HTERT RPE-1 (cell line): ENCODE measurements around the gene DGKI.
"Not testable (repeated sequence)": the region's sequence is repeated elsewhere in the genome, so short reads cannot be mapped to it uniquely, and the experiment has no call there.

Source experiments
- in situ Hi-C: fragments of 300-500 bp; cut with MboI; formaldehyde crosslinking; loops from 4 replicates; pipeline ENCODE4 v1.14.3; 2020; ENCODE audit warnings: low sequenced_read_pairs

DGKI gene

DNA sequence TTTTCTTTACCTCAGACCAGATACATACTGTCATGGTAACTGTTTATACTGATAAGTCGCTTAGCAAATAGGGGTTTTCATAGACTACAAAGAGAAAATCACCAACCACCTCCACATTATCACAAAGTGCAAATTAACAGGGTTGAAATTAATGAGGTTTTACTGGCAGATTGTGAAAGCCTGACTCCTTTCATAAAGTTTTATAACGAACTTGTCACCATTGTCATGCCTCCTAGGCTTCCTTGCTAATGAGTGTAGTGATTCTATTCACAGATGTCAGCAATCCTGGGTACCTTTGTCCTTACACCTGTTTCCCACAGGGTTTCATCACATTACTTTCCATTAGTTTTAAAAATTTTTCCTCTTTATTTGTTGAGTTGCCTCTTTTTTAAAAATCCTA lies 361.0 kb downstream of the DGKI start:
- in situ Hi-C loops, result no loop called here

DNA sequence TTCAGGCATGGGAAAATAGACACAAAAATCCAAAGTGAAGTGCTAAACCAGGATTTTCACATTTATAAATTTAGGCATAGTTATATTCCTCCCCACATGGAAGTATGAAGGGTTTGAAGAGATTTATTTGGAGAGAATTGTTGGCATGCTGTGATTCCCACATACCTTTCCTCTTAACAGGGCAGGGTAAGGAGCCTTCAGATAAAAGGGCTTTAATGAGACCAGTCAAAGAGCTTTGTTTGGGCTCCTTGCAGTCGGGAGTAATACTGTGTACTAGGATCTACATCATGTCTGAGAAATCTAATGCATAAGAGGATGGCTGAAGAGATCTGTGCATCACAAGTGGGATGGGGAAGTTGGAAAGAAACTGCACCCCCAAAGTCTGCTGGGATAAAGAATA lies 362.4 kb downstream of the DGKI start:
- in situ Hi-C loops, result no loop called here

DNA sequence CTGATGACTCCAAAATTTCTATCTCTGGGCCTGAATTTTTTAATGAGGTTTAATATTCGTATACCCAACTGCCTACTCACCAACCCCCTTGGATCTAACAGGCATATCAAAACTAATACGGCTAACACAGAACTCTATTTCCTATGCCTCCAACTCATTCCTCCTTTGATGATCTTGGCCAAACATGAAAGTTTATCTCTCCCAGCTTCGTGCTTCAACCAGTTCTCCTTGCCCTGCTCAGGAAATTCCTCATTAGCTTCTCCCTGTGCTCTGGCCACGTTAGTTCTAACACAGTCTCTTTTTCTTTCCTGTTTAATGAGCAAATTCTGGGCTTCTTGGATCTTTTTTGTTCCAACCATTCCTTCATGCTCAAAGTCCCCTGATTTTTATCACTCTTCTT lies 364.3 kb downstream of the DGKI start:
- in situ Hi-C loops, result no loop called here

- in situ Hi-C loops, result no loop called here
Observed at GRCh38 chr7:137480824-137481365, 365.9 kb downstream of the DGKI start.

DNA sequence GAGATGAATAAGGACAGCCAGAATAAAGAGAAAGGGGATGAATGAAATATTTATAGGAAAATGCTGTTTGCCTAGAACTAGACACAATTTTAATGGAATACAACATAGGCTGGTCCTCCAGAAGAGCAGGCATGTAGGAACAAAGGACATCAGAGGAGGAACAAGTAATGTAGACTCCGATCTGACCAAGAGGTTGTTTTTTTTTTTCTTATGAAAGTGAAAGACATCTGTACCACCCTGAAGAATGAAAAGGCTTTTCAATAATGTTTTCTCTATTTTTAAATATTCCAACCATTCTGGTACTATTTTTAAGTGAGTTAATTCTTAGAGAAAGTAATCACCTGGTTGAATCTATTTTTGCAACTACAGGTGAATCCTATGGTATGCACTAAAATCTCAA lies 366.4 kb downstream of the DGKI start:
- in situ Hi-C loops, result no loop called here

GRCh38 chr7:137476937-137477336 lies 369.8 kb downstream of the DGKI start:
- in situ Hi-C loops, result no loop called here

DNA sequence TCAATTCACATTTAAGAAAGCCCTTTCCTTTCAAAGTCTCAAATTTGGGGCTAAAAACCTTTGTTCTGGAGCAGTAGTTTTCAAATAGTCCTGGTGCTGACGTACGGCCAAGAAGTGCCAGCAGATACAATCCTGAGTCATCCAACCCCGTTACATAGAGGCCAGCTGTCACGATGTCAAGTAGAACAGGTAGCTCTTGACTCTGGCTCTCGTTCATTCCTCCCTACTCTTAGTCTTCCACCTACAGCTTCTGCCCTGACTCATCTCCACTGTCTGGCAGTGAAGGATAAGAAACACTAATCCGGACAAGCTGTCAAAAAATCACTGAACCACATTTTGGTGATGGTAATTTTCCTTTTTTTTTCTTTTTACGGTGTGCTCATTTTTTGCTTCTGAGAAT lies 370.8 kb downstream of the DGKI start:
- in situ Hi-C loops, result no loop called here

- in situ Hi-C loops, result no loop called here
Observed at GRCh38 chr7:137474540-137475026, 372.2 kb downstream of the DGKI start.

DNA sequence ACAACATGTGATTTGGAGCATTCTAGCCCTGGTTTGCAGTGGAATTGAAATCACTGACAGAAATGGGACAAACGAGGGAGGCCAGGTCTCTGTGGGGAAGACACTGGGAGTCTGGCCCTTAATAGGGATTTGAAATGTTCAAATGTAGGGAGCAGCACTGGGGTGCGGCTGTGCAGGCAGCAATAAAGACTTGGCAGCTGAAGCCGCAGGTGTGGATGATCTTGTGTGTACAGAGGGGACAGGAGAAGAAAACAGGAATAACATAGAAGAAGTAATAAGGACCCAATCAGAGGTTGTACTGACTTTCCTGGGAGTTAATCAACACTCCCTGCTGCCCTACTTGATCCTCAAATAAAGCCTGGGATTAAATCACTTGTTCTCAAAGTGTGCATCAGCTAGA lies 375.6 kb downstream of the DGKI start:
- in situ Hi-C loops, result no loop called here

- in situ Hi-C loops, result no loop called here
Observed at GRCh38 chr7:137469858-137470257, 376.9 kb downstream of the DGKI start.

DNA sequence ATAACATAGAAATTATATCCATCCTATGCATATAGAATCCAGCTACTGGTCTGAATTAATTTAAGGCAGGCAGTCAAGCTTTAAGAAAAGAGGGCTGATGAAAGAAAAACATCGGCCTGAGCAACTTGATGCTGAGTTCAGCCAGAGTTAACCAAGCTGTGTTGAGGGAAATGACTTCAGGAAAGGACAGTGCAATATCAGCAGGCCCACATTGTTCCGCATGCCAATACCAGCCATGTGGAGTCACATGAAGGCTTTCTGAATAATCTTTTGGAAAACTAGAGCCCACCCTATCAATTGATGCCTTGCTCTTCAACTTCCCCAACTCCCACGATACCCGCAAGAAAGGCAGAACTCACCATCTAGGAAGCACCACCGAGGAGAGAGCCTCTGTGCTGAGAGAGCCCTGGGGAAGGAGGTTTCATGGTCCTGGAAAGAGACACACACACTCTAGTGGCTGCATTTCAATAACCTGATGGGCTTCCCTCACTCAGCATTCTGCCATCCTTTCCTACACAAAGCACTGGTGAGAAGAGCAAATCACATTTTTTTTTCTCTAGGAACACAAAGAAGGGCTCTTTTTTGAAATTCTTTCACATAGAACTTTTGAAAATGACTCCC lies 377.5 kb downstream of the DGKI start:
- in situ Hi-C loops, result no loop called here

- in situ Hi-C loops, result no loop called here
Observed at GRCh38 chr7:137462847-137463246, 383.9 kb downstream of the DGKI start.

DNA sequence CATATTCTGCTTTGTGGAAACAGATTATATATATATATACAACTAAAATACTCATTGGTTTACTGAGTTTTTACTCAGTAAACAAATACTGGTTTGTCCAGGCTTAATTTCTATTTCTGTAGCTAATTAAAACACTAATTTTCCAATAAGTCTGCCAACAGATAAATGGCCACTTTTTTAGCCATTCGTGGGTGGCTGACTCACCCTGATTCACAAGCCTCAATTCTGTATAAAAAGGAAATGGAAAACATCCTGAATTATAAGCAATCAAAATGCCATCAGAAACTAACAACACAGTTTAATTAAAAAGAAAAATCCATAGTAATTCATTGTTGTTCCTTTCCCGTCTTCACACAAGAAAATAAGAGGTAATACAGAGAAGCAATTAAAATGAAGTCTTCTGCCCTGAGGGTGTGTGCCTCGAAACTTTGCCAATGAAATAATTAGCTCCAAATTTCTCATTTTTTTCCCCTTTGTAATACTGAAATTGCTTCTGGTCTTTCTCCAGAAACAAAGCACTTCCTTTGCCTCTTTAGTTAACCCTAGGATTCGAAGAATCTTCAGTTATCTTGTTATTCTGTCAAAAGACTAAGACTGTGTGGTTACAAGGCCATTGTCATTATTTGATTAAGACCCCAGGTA lies 384.6 kb downstream of the DGKI start:
- in situ Hi-C loops, result no loop called here

- in situ Hi-C loops, result no loop called here
Observed at GRCh38 chr7:137458399-137458798, 388.4 kb downstream of the DGKI start.

GRCh38 chr7:137454767-137455166 lies 392.0 kb downstream of the DGKI start:
- in situ Hi-C loops, result no loop called here

DNA sequence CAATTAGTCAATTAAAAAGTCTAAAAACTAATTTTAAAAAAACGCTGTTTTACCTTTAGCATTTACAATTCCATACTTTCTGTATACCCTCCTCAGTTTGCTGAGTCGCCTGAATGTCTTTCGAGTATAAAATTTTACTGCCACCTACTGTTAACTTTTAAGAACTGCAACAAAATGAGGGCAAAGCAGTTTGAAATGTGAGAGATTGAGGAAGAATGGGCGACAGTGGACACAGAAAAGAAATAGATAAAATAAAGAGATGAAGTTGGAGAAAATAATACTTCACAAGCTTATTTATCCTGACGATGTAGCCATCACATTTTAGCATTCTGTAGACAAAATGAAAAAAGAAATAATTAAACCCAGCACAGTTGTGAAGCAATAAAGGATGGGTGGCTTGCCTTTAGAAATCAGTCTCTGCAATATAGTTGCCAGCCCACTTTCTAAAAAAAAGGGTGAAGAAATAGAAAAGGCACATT lies 392.5 kb downstream of the DGKI start:
- in situ Hi-C loops, result no loop called here

GRCh38 chr7:137453356-137453755 lies 393.4 kb downstream of the DGKI start:
- in situ Hi-C loops, result no loop called here

DNA sequence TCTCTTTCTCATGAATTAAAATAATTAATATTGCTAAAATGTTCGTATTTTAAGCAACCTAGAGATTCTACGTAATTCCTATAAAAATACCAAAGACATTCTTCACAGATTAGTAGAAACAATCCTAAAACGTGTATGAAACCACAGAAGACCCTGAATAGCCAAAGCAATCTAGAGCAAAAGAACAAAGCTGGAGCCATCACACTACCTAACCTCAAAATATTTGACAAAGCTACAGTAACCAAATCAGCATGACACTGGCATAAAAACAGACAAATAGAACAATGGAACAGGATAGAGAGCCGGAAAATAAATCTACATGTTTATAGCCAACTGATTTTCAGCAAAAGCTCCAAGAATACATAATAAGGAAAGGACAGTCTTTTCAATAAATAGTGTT lies 397.8 kb downstream of the DGKI start:
- in situ Hi-C loops, result no loop called here

GRCh38 chr7:137448572-137448971 lies 398.2 kb downstream of the DGKI start:
- in situ Hi-C loops, result not testable (repeated sequence)

DNA sequence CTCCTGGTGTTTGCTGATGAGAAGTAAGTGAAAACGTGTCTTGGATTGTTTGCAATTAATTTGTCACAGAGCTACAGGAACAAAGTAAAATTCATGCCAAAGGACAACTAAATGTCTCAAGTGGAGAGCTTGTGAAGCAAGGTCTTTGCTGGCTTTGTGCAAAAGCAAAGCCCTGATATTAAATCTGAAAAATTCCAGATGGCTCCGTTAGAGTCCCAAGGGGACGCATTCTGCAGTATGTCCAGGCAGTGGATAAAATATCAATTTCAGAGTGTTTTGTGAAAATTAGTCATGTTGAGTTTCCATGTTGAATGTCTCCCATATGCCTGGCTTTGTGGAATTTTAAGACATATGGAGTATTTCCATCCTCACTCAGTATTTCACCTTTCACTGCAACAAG lies 400.7 kb downstream of the DGKI start:
- in situ Hi-C loops, result no loop called here

- in situ Hi-C loops, result no loop called here
Observed at GRCh38 chr7:137445268-137445667, 401.5 kb downstream of the DGKI start.

- in situ Hi-C loops, result no loop called here
Observed at GRCh38 chr7:137443616-137444015, 403.2 kb downstream of the DGKI start.
